AG09309 (cell line): ENCODE measurements around the gene CASK.

Source experiments
- DNase-seq: peaks from one replicate; pipeline ENCODE4 v3.0.0-alpha.2; 2010; ENCODE audit warnings: low read depth
- H3K4me3 ChIP-seq: 2 replicates; pipeline ENCODE4 v1.5.1; 2011; ENCODE audit warnings: mild to moderate bottlenecking, low read depth, low read length, moderate library complexity; ENCODE audit not compliant: control insufficient read depth
- CTCF ChIP-seq: IDR thresholded peaks from 2 replicates; pipeline ENCODE4 v1.5.1; 2011; ENCODE audit warnings: mild to moderate bottlenecking, low read depth, low read length, inconsistent platforms; ENCODE audit not compliant: insufficient read depth, control insufficient read depth; ENCODE audit errors: missing control alignments

Gene CASK

GRCh38 chrX:41956027-41956426 is 32.7 kb upstream of the CASK start:
- TF ChIP-seq CTCF: no peak
- no peak for DNase-seq
- H3K4me3 ChIP-seq: no peak overlapping the region

- no peak for TF ChIP-seq CTCF
- no peak for DNase-seq
- no peak overlapping the region for H3K4me3 ChIP-seq
These were observed 28.7 kb upstream of the CASK start for GRCh38 chrX:41952102-41952501.

- no peak overlapping the region for H3K4me3 ChIP-seq
- TF ChIP-seq CTCF: no peak
- no peak for DNase-seq
These were observed 23.7 kb upstream of the CASK start for GRCh38 chrX:41946989-41947612.

GRCh38 chrX:41946235-41946634 is 22.9 kb upstream of the CASK start:
- no peak overlapping the region for H3K4me3 ChIP-seq
- TF ChIP-seq CTCF: no peak
- DNase-seq: no peak

- no peak for TF ChIP-seq CTCF
- H3K4me3 ChIP-seq: no peak overlapping the region
- no peak for DNase-seq
These were observed 12.5 kb upstream of the CASK start for GRCh38 chrX:41935832-41936231.

- DNase-seq: no peak
- H3K4me3 ChIP-seq: no peak overlapping the region
- no peak for TF ChIP-seq CTCF
These were observed 10.2 kb upstream of the CASK start for GRCh38 chrX:41933546-41933945.

- H3K4me3 ChIP-seq: no peak overlapping the region
- no peak for TF ChIP-seq CTCF
- DNase-seq: no peak
These were observed 9.5 kb upstream of the CASK start for GRCh38 chrX:41932885-41933284.
